IMR-90 (cell line): ENCODE measurements around the gene KRT37. TPM values are rescaled to one million over a fixed set of nuclear protein-coding genes. Genes with fewer than 3 reads are reported as not detected.

ENCODE experiments used
- ATAC-seq: fragments of 200-7000 bp; cut with Tn5 transposase; 2 replicates; pipeline ENCODE4 v1.9.1; 2020; ENCODE audit warnings: low read depth, mild to moderate bottlenecking, moderate library complexity
- BruUV-seq: library from RNA; stranded (reverse); fragments of 400-500 nt; replicated peaks from 2 replicates; lab custom pipeline; 2021; lab: Mats Ljungman, UMichigan
- CTCF ChIA-PET: fragments of 300-600 bp; formaldehyde crosslinking; extraction: SDS; loops from one replicate; lab custom pipeline; 2021; ENCODE audit warnings: antibody characterized with exemption; lab: Yijun Ruan, JAX
- POLR2A ChIA-PET: fragments of 300-600 bp; sonication (Branson Sonifier 250); formaldehyde crosslinking; loops from one replicate; lab custom pipeline; 2022; ENCODE audit warnings: antibody characterized with exemption; ENCODE audit not compliant: unreplicated experiment; lab: Charles Lee
- DNase-seq: peaks from one replicate; pipeline ENCODE4 v3.0.0; 2013
- H2AFZ ChIP-seq: replicated peaks from 2 replicates; pipeline ENCODE3; 2013; ENCODE audit warnings: low read length, mild to moderate bottlenecking; ENCODE audit not compliant: poor library complexity
- H2AK5ac ChIP-seq: 2 replicates; pipeline ENCODE4 v1.6.1; 2013; ENCODE audit warnings: low read depth, low read length, inconsistent platforms
- H2AK9ac ChIP-seq: replicated peaks from 2 replicates; pipeline ENCODE3; 2013; ENCODE audit warnings: mild to moderate bottlenecking, low read depth, low read length, moderate library complexity; ENCODE audit not compliant: poor library complexity
- H2BK120ac ChIP-seq: 2 replicates; pipeline ENCODE4 v1.6.1; 2013; ENCODE audit warnings: low read depth, low read length, inconsistent platforms
- H2BK15ac ChIP-seq: 3 replicates; pipeline ENCODE4 v1.6.1; 2013; ENCODE audit warnings: low read depth, low read length, inconsistent platforms
- H2BK20ac ChIP-seq: 2 replicates; pipeline ENCODE4 v1.6.1; 2013; ENCODE audit warnings: low read depth, mild to moderate bottlenecking, inconsistent platforms, low read length, moderate library complexity
- H2BK5ac ChIP-seq: 2 replicates; pipeline ENCODE4 v1.6.1; 2013; ENCODE audit warnings: mild to moderate bottlenecking, low read depth, low read length, inconsistent platforms; ENCODE audit not compliant: poor library complexity, severe bottlenecking
- H3K14ac ChIP-seq: replicated peaks from 2 replicates; pipeline ENCODE4 v1.6.1; 2013; ENCODE audit warnings: low read depth, low read length, inconsistent platforms
- H3K18ac ChIP-seq: 2 replicates; pipeline ENCODE4 v1.6.1; 2013; ENCODE audit warnings: low read depth, low read length, control low read depth
- H3K23ac ChIP-seq: 2 replicates; pipeline ENCODE4 v1.6.1; 2013; ENCODE audit warnings: low read depth, low read length, inconsistent platforms
- H3K27ac ChIP-seq: 2 replicates; pipeline ENCODE4 v1.5.1; 2013; ENCODE audit warnings: mild to moderate bottlenecking, control low read depth, low read length; ENCODE audit not compliant: insufficient read depth
- H3K27me3 ChIP-seq: 2 replicates; pipeline ENCODE4 v1.6.1; 2013; ENCODE audit warnings: low read length; ENCODE audit not compliant: control insufficient read depth, insufficient read depth
- H3K36me3 ChIP-seq: 2 replicates; pipeline ENCODE4 v1.6.1; 2013; ENCODE audit warnings: low read length, mixed read lengths; ENCODE audit not compliant: control insufficient read depth, insufficient read depth
- H3K4ac ChIP-seq: 2 replicates; pipeline ENCODE4 v1.6.1; 2013; ENCODE audit warnings: low read depth, low read length, inconsistent platforms
- H3K4me1 ChIP-seq: 2 replicates; pipeline ENCODE4 v1.6.1; 2013; ENCODE audit warnings: low read length, mixed read lengths; ENCODE audit not compliant: control insufficient read depth, insufficient read depth
- H3K4me2 ChIP-seq: 2 replicates; pipeline ENCODE4 v1.6.1; 2013; ENCODE audit warnings: low read depth, mild to moderate bottlenecking, control low read depth, low read length, moderate library complexity
- H3K4me3 ChIP-seq: 2 replicates; pipeline ENCODE4 v1.5.1; 2013; ENCODE audit warnings: low read depth, mild to moderate bottlenecking, control low read depth, low read length, moderate library complexity; ENCODE audit not compliant: insufficient read depth
- H3K56ac ChIP-seq: 2 replicates; pipeline ENCODE4 v1.6.1; 2013; ENCODE audit warnings: low read length, inconsistent platforms; ENCODE audit not compliant: insufficient read depth; ENCODE audit errors: extremely low read depth
- H3K79me1 ChIP-seq, 2 experiments: 2 replicates each; pipeline ENCODE4 v1.6.1; 2013; ENCODE audit warnings: low read length in 2 of 2, inconsistent platforms in 1 of 2, low read depth in 1 of 2
- H3K9ac ChIP-seq: 2 replicates; pipeline ENCODE4 v1.6.1; 2013; ENCODE audit warnings: low read depth, low read length, control low read depth
- H3K9me1 ChIP-seq: 2 replicates; pipeline ENCODE4 v1.6.1; 2013; ENCODE audit warnings: low read length, inconsistent platforms; ENCODE audit not compliant: insufficient read depth
- H3K9me3 ChIP-seq: 2 replicates; pipeline ENCODE4 v1.6.1; 2013; ENCODE audit warnings: low read length; ENCODE audit not compliant: control insufficient read depth, insufficient read depth
- H4K20me1 ChIP-seq: 2 replicates; pipeline ENCODE4 v1.6.1; 2013; ENCODE audit warnings: low read length, inconsistent platforms; ENCODE audit not compliant: insufficient read depth
- H4K5ac ChIP-seq: 2 replicates; pipeline ENCODE4 v1.6.1; 2013; ENCODE audit warnings: mild to moderate bottlenecking, low read depth, low read length, control low read depth
- H4K8ac ChIP-seq, 2 experiments: 2 replicates each; pipeline ENCODE4 v1.6.1; 2013; ENCODE audit warnings: low read depth in 2 of 2, low read length in 2 of 2, control low read depth in 1 of 2, inconsistent platforms in 1 of 2
- H4K91ac ChIP-seq: 2 replicates; pipeline ENCODE4 v1.6.1; 2013; ENCODE audit warnings: low read depth, low read length, inconsistent platforms; ENCODE audit not compliant: insufficient read depth
- RFX5 ChIP-seq: IDR thresholded peaks from 2 replicates; pipeline ENCODE4 v1.8.0; 2012; ENCODE audit warnings: low read depth, mild to moderate bottlenecking, low read length, moderate library complexity
- WGBS, 2 experiments: methylation state at CpG; one replicate each; pipeline versions ENCODE4 v1.1.5 to v1.1.7; 2013; ENCODE audit warnings: missing lambda C conversion rate in 2 of 2; ENCODE audit not compliant: insufficient read length in 1 of 2; ENCODE audit errors: extremely low coverage in 2 of 2; 5-methylcytosine and 5-hydroxymethylcytosine counted together
- dilution Hi-C: fragments of 300-500 bp; cut with HindIII; formaldehyde crosslinking; loops from one replicate; pipeline ENCODE4 v1.14.3; 2018; ENCODE audit warnings: low sequenced_read_pairs; ENCODE audit not compliant: unreplicated experiment
- in situ Hi-C: fragments of 300-500 bp; cut with MboI; formaldehyde crosslinking; loops from 3 replicates; pipeline ENCODE4 v1.14.3; 2019; ENCODE audit warnings: low sequenced_read_pairs, inconsistent platforms, mixed read lengths
- intact Hi-C: fragments of 100-400 bp; cut with micrococcal nuclease; formaldehyde crosslinking; loops from 2 replicates; pipeline ENCODE4 v1.10.0; 2022
- polyA plus RNA-seq, 3 experiments: library from polyadenylated mRNA; depleted of rRNA; stranded (reverse); fragments of >200 nt; gene quantifications; 2 replicates each; pipeline ENCODE4 v1.2.3, GENCODE V29; 2012; ENCODE audit warnings: low replicate concordance in 1 of 3
- total RNA-seq: library from RNA; depleted of rRNA; stranded (reverse); fragments of >200 nt; gene quantifications from 2 replicates; pipeline ENCODE4 v1.2.3, GENCODE V29; 2012

Gene KRT37
- total and polyA plus RNA-seq, 2 of the 4 experiments (the other 2 are of a cell fraction): not detected

GRCh38 chr17:41403404-41404023 lies 20.9 kb downstream of the KRT37 start:
- Histone ChIP-seq H3K9me1 (peaks cover 26% of the 10 kb centered on the region), H4K20me1 (no peaks in the 10 kb centered on the region), H2AK9ac (peak overlapping the region; percentile 18), H3K4me2 (peak overlapping the region; percentile 31; the same call in 1 of the 2 replicates), H3K56ac (no peak overlapping the region), H3K79me1 (no peaks in the 10 kb centered on the region; a peak in 1 of 4 replicates), H3K27me3 (no peaks in the 10 kb centered on the region), H4K91ac (peak overlapping the region; percentile 88), H2BK20ac (peak overlapping the region; percentile 94), H3K4me3 (no peak overlapping the region), H4K8ac (peak overlapping the region; percentile 22 to 91), H2BK120ac (peak overlapping the region; percentile 90), H3K4me1 (peaks cover 24% of the 10 kb centered on the region), H2BK5ac (peak overlapping the region; percentile 93), H3K18ac (peak overlapping the region; percentile 78; the same call in 1 of the 2 replicates), H3K9me3 (no peaks in the 10 kb centered on the region), H3K4ac (peak overlapping the region; percentile 93), H2AFZ (no peak overlapping the region), H3K23ac (peak overlapping the region; percentile 84; the same call in 1 of the 2 replicates), H2BK15ac (peak overlapping the region; percentile 35), H3K14ac (peak overlapping the region; percentile 88), H4K5ac (peak overlapping the region; percentile 94; the same call in 1 of the 2 replicates), H3K36me3 (no peaks in the 10 kb centered on the region), H2AK5ac (peak overlapping the region; percentile 76), H3K27ac (peak overlapping the region; percentile 31; the same call in 1 of the 2 replicates), H3K9ac (no peak overlapping the region)
- CTCF ChIA-PET: interaction anchor here (0.6 to 1.8 kb wide), 5 partner anchors 12 to 494 kb away, joined by 3 to 9 read pairs (median 3); no protein-coding TSS in a partner anchor
- POLR2A ChIA-PET: no interaction called here
- intact Hi-C loops (no loop called here), dilution Hi-C loops (no loop called here), in situ Hi-C loops (no loop called here)
- no CpG with 5 or more reads among the region's 4 CpGs for WGBS, 2 experiments
- ATAC-seq (peak; percentile 15; the same call in 1 of the 2 replicates), DNase-seq (no peak)
- no peak for TF ChIP-seq RFX5
- no TSS peak for BruUV-seq
